Endodermal cell (in vitro differentiated cells): ENCODE data around the gene RASL10A. TPM values are rescaled to one million over a fixed set of nuclear protein-coding genes. Genes with fewer than 3 reads are reported as not detected.
A peak's percentile ranks its signal among the peaks of the same experiment; 100 is the strongest.

ENCODE experiments used
- DNase-seq: peaks from one replicate; pipeline ENCODE4 v3.0.0-alpha.2; 2017
- H3K27ac ChIP-seq: 2 replicates; pipeline ENCODE4 v1.5.1; 2013; ENCODE audit warnings: mild to moderate bottlenecking, low read depth, low read length, moderate library complexity
- H3K27me3 ChIP-seq: 2 replicates; pipeline ENCODE4 v1.6.1; 2013; ENCODE audit warnings: mild to moderate bottlenecking, low read length, moderate library complexity; ENCODE audit not compliant: insufficient read depth, control insufficient read depth, poor library complexity, severe bottlenecking
- H3K36me3 ChIP-seq: 2 replicates; pipeline ENCODE4 v1.7.0; 2013; ENCODE audit warnings: mild to moderate bottlenecking, low read length, moderate library complexity; ENCODE audit not compliant: control insufficient read depth, insufficient read depth
- H3K4me1 ChIP-seq: one replicate; pipeline ENCODE4 v1.7.0; 2013; ENCODE audit warnings: low read length; ENCODE audit not compliant: control insufficient read depth, insufficient read depth
- H3K4me3 ChIP-seq: 2 replicates; pipeline ENCODE4 v1.5.1; 2013; ENCODE audit warnings: mild to moderate bottlenecking, low read length, moderate library complexity
- H3K9ac ChIP-seq: 2 replicates; pipeline ENCODE4 v1.6.1; 2013; ENCODE audit warnings: mild to moderate bottlenecking, low read length, moderate library complexity; ENCODE audit not compliant: poor library complexity, severe bottlenecking; ENCODE audit errors: extremely low read depth
- H3K9me3 ChIP-seq: 2 replicates; pipeline ENCODE4 v1.6.1; 2013; ENCODE audit warnings: mild to moderate bottlenecking, low read length, moderate library complexity; ENCODE audit not compliant: control insufficient read depth
- H3K27ac Mint-ChIP-seq: 2 replicates; pipeline ENCODE4 v1.8.0; 2020; ENCODE audit warnings: mixed read lengths
- H3K27me3 Mint-ChIP-seq: 2 replicates; pipeline ENCODE4 v1.8.0; 2021; ENCODE audit warnings: mild to moderate bottlenecking, mixed read lengths; ENCODE audit not compliant: insufficient read depth
- H3K36me3 Mint-ChIP-seq: 2 replicates; pipeline ENCODE4 v1.8.0; 2020; ENCODE audit warnings: low read depth, mixed read lengths
- H3K4me1 Mint-ChIP-seq: 2 replicates; pipeline ENCODE4 v1.8.0; 2020; ENCODE audit warnings: mixed read lengths
- H3K4me3 Mint-ChIP-seq: 2 replicates; pipeline ENCODE4 v1.8.0; 2020; ENCODE audit warnings: mild to moderate bottlenecking, moderate library complexity, mixed read lengths
- H3K9me3 Mint-ChIP-seq: 2 replicates; pipeline ENCODE4 v1.8.0; 2020; ENCODE audit warnings: mild to moderate bottlenecking, mixed read lengths
- CTCF ChIP-seq: fragments of 200-600 bp; sonication (generic); conservative IDR thresholded peaks from 2 replicates; pipeline ENCODE4 v1.5.0; 2021; ENCODE audit warnings: antibody characterized with exemption, mild to moderate bottlenecking
- WGBS, 2 experiments: methylation state at CpG; one replicate each; pipeline versions ENCODE4 v1.1.5 to v1.1.7; 2013; ENCODE audit warnings: missing lambda C conversion rate in 2 of 2, mixed read lengths in 1 of 2; ENCODE audit not compliant: insufficient coverage in 1 of 2, insufficient read length in 1 of 2; 5-methylcytosine and 5-hydroxymethylcytosine counted together
- total RNA-seq, 2 donors: library from RNA; stranded (reverse); fragmentation: NEBNext Ultra II Directional in 1 of 2; extraction: Animal tissue kit (Norgen Biotek cat#: 25700) in 1 of 2; gene quantifications; 2 replicates in 1 of 2; 3 replicates in 1 of 2; pipeline ENCODE4 v1.2.1, GENCODE V29; 2021

The RASL10A gene
- total RNA-seq, 2 donors from 2014 or later = 1.3 TPM

DNA sequence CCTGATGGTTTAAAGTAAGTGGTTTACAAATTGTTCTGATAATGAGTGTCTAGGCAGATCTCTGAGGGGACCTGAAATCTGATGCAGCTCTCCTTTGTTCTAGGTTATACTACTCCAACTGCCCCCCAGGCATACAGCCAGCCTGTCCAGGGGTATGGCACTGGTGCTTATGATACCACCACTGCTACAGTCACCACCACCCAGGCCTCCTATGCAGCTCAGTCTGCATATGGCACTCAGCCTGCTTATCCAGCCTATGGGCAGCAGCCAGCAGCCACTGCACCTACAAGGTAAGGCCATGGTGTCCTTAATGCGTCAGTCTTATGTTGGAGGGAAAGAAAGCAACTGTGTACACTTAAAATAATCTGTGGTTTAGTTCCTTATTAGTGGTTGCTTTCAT lies 37.6 kb downstream of the RASL10A start:
- H3K4me1 Mint-ChIP-seq = peaks cover 4% of the 10 kb centered on the region
- no peaks in the 10 kb centered on the region for H3K9me3 ChIP-seq
- H3K27ac ChIP-seq = no peak overlapping the region
- no peak overlapping the region for H3K27ac Mint-ChIP-seq
- H3K9ac ChIP-seq = no peak overlapping the region
- no peak overlapping the region for H3K4me3 Mint-ChIP-seq
- WGBS, 2 experiments = 100% methylated on average over 1 of the region's 1 CpG
- DNase-seq = no peak
- TF ChIP-seq CTCF = no peak
- H3K27me3 ChIP-seq = no peaks in the 10 kb centered on the region
- no peak overlapping the region for H3K4me3 ChIP-seq
- no peaks in the 10 kb centered on the region for H3K4me1 ChIP-seq
- no peaks in the 10 kb centered on the region for H3K9me3 Mint-ChIP-seq
- no peaks in the 10 kb centered on the region for H3K27me3 Mint-ChIP-seq
- H3K36me3 ChIP-seq = peaks cover 88% of the 10 kb centered on the region
- peaks cover 93% of the 10 kb centered on the region for H3K36me3 Mint-ChIP-seq

DNA sequence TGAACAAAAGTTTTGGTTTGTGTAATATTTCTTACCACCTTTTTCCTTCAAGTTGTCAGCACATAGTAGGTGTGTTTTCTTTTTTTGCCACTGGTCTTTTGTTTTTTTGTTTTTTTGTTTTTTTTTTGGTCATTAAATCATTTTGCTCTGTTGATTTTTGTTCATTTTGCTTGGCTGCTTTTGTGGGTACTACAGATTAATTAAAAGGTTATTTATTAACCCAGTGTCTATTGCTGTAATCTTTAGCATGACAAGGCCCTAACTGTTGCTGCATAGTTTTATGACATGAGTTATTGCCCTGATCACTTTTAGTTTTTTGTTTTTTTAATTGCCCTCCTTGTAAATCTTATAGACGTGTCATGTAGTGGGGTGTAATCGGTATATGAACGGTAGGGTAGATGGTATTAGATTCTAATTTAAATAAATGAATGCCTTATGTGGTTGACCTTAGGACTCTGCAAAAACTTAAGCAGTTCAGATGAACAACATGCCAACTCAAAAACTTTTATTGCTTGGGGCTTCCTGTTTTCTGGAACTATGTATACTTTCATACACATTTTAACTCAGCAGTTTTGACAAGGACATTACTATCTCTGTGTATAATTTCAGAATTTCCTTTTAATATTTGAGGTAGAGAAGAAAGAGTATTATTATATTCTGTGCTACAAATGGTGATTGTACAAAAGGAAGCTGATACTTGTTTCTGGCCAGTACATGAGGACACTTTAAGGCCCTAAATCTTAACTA lies 39.5 kb downstream of the RASL10A start:
- DNase-seq = no peak
- peaks cover 91% of the 10 kb centered on the region for H3K36me3 Mint-ChIP-seq
- WGBS, 2 experiments = 93 to 100% methylated on average over 3 of the region's 3 CpGs
- Histone ChIP-seq H3K36me3 (peaks cover 95% of the 10 kb centered on the region), H3K9me3 (no peaks in the 10 kb centered on the region), H3K4me3 (no peak overlapping the region), H3K27me3 (no peaks in the 10 kb centered on the region), H3K27ac (no peak overlapping the region), H3K9ac (no peak overlapping the region), H3K4me1 (peaks cover 4% of the 10 kb centered on the region)
- no peaks in the 10 kb centered on the region for H3K27me3 Mint-ChIP-seq
- H3K4me1 Mint-ChIP-seq = peaks cover 20% of the 10 kb centered on the region
- H3K4me3 Mint-ChIP-seq = no peak overlapping the region
- H3K9me3 Mint-ChIP-seq = no peaks in the 10 kb centered on the region
- H3K27ac Mint-ChIP-seq = peak overlapping the region; percentile 67
- no peak for TF ChIP-seq CTCF

DNA sequence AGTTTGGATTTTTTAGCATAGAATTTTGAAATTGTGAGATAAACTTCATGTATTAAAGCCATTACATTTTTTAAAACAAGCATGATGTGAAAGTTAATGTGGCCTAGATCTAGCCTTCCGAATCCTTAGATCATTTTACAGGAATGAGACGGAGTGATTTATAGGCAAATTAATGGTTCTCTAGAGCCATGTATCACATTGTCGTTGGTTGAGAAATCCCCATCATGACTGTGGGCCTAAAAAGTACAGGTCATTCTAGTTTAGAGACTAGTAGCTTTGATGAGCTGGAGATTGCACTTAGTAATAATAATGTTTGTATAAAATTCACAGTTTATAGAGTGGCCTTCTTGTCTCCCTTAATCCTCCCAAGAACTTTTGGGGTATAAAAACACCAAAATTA lies 40.3 kb downstream of the RASL10A start:
- Mint-ChIP-seq H3K4me3 (no peak overlapping the region), H3K27ac (no peak overlapping the region), H3K36me3 (peaks cover 90% of the 10 kb centered on the region), H3K9me3 (no peaks in the 10 kb centered on the region), H3K27me3 (no peaks in the 10 kb centered on the region), H3K4me1 (peaks cover 29% of the 10 kb centered on the region)
- no peak overlapping the region for H3K9ac ChIP-seq
- DNase-seq = no peak
- no peak overlapping the region for H3K4me3 ChIP-seq
- no peak overlapping the region for H3K27ac ChIP-seq
- no peak for TF ChIP-seq CTCF
- peaks cover 4% of the 10 kb centered on the region for H3K4me1 ChIP-seq
- WGBS, 2 experiments = 93 to 97% methylated on average over 3 of the region's 3 CpGs
- H3K9me3 ChIP-seq = no peaks in the 10 kb centered on the region
- peaks cover 98% of the 10 kb centered on the region for H3K36me3 ChIP-seq
- no peaks in the 10 kb centered on the region for H3K27me3 ChIP-seq
